ENCODE data around the gene OR52E6. TPM values are rescaled to one million over a fixed set of nuclear protein-coding genes. Genes with fewer than 3 reads are reported as not detected.
A peak's percentile ranks its signal among the peaks of the same experiment; 100 is the strongest.

OR52E6 gene
- total RNA-seq, 2 experiments from 2014 or later: not detected

GRCh38 chr11:5833446-5833845, 8.3 kb downstream of the OR52E6 start:
- no peaks in the 10 kb centered on the region for H3K9me3 Mint-ChIP-seq (ENCODE audit: insufficient read depth)
- ChIA-PET POLR2A (no interaction called here), CTCF (no interaction called here)
- H3K27me3 Mint-ChIP-seq (ENCODE audit: low read depth): peaks cover 7% of the 10 kb centered on the region
- no peak for ATAC-seq
- H3K4me1 Mint-ChIP-seq (ENCODE audit: low read depth): no peaks in the 10 kb centered on the region
- no peak overlapping the region for H3K27ac Mint-ChIP-seq
- DNase-seq: no peak
- no peak overlapping the region for H3K4me3 Mint-ChIP-seq
- H3K36me3 Mint-ChIP-seq (ENCODE audit: low read depth): no peaks in the 10 kb centered on the region

GRCh38 chr11:5831196-5831829, 10.4 kb downstream of the OR52E6 start:
- DNase-seq (no peak), ATAC-seq (no peak)
- no peaks in the 10 kb centered on the region for H3K36me3 Mint-ChIP-seq (ENCODE audit: low read depth)
- no peaks in the 10 kb centered on the region for H3K9me3 Mint-ChIP-seq (ENCODE audit: insufficient read depth)
- CTCF ChIA-PET: no interaction called here
- H3K4me1 Mint-ChIP-seq (ENCODE audit: low read depth): no peaks in the 10 kb centered on the region
- POLR2A ChIA-PET: no interaction called here
- H3K27me3 Mint-ChIP-seq (ENCODE audit: low read depth): peaks cover 7% of the 10 kb centered on the region
- H3K4me3 Mint-ChIP-seq: no peak overlapping the region
- H3K27ac Mint-ChIP-seq: no peak overlapping the region

DNA sequence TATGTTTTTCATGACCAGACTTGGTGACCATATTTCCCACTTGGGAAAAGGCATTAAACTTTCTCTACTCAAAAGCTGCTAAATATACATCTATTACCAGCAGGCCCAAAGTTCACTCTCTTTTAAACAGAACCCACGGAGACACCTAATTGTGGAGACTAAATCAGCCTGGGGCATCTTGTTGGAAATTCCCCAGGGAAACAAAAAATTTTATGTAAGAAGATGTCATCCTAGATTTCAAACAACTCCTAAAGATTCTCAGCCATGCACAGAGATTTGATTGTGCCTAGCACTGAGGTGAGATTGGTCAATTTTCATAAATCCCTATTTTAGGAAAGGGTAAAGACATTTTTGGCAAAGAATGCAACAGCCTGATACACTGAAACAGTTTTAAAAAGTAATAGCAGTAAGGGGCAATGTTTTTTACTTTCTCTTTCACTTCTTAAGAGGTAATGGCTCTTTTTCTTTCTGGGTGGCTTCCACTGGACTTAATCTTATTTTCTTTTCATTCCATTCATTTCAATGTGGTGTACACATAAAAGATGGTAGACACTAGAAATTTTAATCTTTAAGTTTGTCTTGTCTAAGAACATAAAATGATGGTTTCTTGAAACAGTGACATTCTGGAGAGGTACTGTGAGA, 23.3 kb downstream of the OR52E6 start:
- POLR2A ChIA-PET: no interaction called here
- CTCF ChIA-PET: interaction anchor here (2.0 kb wide), 1 partner anchor 9 kb away, joined by 8 read pairs; no protein-coding TSS in a partner anchor
- Mint-ChIP-seq H3K36me3 (ENCODE audit: low read depth) (no peaks in the 10 kb centered on the region), H3K4me1 (ENCODE audit: low read depth) (peaks cover 8% of the 10 kb centered on the region), H3K27ac (peak overlapping the region; percentile 23), H3K27me3 (ENCODE audit: low read depth) (no peaks in the 10 kb centered on the region), H3K4me3 (peak overlapping the region; percentile 66), H3K9me3 (ENCODE audit: insufficient read depth) (no peaks in the 10 kb centered on the region)
- ATAC-seq: peak; percentile 51
- no peak for DNase-seq

DNA sequence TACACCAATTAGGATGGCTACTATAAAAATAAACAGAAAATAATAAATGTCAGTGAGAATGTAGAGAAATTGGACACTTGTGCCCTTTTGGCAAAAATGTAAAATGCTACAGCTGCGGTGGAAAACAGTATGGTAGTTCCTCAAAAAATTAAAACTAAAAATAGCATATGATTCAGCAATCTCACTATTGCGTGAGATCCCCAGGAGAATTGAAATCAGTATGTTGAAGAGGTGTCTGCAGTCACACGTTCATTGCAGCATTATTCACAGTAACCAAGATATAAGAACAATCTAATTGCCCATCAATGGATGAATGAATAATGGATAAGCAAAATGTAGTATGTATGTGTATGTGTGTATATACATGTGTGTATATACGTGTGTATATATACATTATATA, 26.2 kb downstream of the OR52E6 start:
- peaks cover 8% of the 10 kb centered on the region for H3K27me3 Mint-ChIP-seq (ENCODE audit: low read depth)
- no peaks in the 10 kb centered on the region for H3K9me3 Mint-ChIP-seq (ENCODE audit: insufficient read depth)
- ChIA-PET CTCF (no interaction called here), POLR2A (no interaction called here)
- DNase-seq (no peak), ATAC-seq (no peak)
- H3K4me1 Mint-ChIP-seq (ENCODE audit: low read depth): peaks cover 8% of the 10 kb centered on the region
- no peak overlapping the region for H3K27ac Mint-ChIP-seq
- H3K4me3 Mint-ChIP-seq: no peak overlapping the region
- H3K36me3 Mint-ChIP-seq (ENCODE audit: low read depth): no peaks in the 10 kb centered on the region

DNA sequence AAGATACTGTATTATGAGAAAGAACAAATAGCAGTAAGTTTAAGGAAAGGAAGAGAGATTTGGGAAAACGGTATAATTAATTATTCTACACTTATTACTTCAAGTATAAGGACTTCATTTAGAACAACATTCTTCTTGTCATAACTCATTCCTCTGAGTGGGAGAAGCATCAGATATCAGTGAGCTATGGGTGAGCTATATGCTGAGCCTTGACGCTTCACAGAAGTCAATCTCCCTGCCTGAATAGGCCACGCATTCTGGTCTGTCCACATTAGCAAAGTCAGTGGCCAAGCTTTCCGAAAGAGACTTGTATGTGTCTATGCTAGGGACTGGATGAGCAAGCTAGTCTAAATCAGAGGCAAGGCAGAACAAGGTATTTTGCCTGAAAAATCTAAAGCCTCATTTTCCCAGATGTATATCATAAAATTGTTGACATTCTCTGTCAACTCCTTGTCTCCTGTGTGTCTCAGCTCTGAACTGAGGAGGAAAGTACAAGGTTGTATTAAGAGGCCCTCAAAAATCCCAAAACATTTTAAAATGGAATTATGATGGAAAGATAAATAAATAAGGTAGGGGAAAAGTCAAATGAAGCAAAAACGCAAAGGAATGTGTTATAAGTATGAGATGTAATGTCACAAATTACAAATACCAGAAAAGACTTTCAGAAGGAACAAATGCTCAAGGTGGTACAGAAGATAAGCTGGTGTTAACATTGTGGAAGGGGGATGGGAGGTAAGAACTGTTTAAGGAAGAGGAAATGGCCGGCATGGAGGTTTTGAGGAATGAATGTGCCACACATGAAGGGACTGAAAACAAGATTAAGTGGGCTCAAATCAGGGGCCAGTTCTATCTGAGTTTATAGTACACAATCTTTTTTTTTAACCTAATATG, 31.5 kb downstream of the OR52E6 start:
- Mint-ChIP-seq H3K9me3 (ENCODE audit: insufficient read depth) (no peaks in the 10 kb centered on the region), H3K4me3 (no peak overlapping the region), H3K27ac (no peak overlapping the region), H3K36me3 (ENCODE audit: low read depth) (no peaks in the 10 kb centered on the region), H3K4me1 (ENCODE audit: low read depth) (peaks cover 12% of the 10 kb centered on the region), H3K27me3 (ENCODE audit: low read depth) (peaks cover 13% of the 10 kb centered on the region)
- CTCF ChIA-PET: interaction anchor here (0.7 to 2.9 kb wide), 7 partner anchors 8 to 685 kb away, joined by 3 to 18 read pairs (median 5); partner anchors contain the start of gene TRIM5
- ATAC-seq: no peak
- POLR2A ChIA-PET: no interaction called here
- DNase-seq: no peak

- H3K4me3 Mint-ChIP-seq: peak overlapping the region; percentile 88
- ATAC-seq: peak; percentile 54
- no peaks in the 10 kb centered on the region for H3K36me3 Mint-ChIP-seq (ENCODE audit: low read depth)
- H3K9me3 Mint-ChIP-seq (ENCODE audit: insufficient read depth): no peaks in the 10 kb centered on the region
- H3K4me1 Mint-ChIP-seq (ENCODE audit: low read depth): peaks cover 12% of the 10 kb centered on the region
- ChIA-PET CTCF (interaction anchor here (0.7 to 2.9 kb wide), 7 partner anchors 9 to 684 kb away, joined by 3 to 18 read pairs (median 5); partner anchors contain the start of gene TRIM5), POLR2A (no interaction called here)
- H3K27me3 Mint-ChIP-seq (ENCODE audit: low read depth): peaks cover 15% of the 10 kb centered on the region
- DNase-seq: no peak
- H3K27ac Mint-ChIP-seq: peak overlapping the region; percentile 43
Observed at GRCh38 chr11:5809122-5809519, 32.6 kb downstream of the OR52E6 start.

DNA sequence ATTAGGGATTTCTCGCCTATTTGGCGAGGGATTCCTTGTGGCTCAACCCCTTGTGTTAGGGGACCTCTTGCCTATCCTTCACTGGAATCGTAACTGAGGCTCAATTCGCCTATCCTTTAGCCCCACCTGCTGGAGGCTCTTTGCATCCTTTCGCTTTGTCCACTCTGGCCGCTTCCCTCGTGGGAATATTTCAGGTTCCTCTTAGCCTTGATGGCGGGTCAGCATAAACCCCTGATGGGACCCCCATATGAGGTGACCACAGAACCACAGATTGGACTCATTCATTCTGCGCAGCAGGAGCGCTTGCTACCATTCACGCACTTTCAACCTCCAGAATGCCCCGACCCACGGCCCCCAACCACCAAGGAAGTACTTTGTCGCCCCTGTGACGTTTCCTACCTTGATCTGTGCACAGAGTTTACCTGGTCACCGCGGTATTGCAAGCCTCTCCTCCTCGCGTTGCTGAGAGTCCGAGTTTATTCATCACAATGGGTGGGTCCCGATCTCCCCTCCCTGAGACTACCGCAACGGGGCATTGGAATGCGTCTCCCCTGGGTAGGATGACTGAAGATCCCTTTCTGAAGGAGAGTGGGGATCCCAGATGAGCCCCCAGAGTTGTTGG, 33.1 kb downstream of the OR52E6 start, which contains the start of gene OR52N2:
Gene OR52N2 (plus strand): TSS at position 425 of the 622 bp plus-strand sequence. CDS start 11,412 bp downstream, outside the sequence.
- Mint-ChIP-seq H3K36me3 (ENCODE audit: low read depth) (no peaks in the 10 kb centered on the region), H3K4me1 (ENCODE audit: low read depth) (peaks cover 12% of the 10 kb centered on the region), H3K27ac (peak within 1 kb of the TSS; percentile 43), H3K27me3 (ENCODE audit: low read depth) (peaks cover 18% of the 10 kb centered on the region), H3K9me3 (ENCODE audit: insufficient read depth) (no peaks in the 10 kb centered on the region), H3K4me3 (peak within 1 kb of the TSS; percentile 88)
- ATAC-seq (peak; percentile 95), DNase-seq (peak; percentile 80)
- ChIA-PET CTCF (interaction anchor here (1.0 to 2.9 kb wide), 4 partner anchors 10 to 332 kb away, joined by 5 to 18 read pairs (median 7); partner anchors contain the start of gene TRIM5), POLR2A (no interaction called here)

GRCh38 chr11:5807580-5807979, 34.1 kb downstream of the OR52E6 start:
- Mint-ChIP-seq H3K9me3 (ENCODE audit: insufficient read depth) (no peaks in the 10 kb centered on the region), H3K36me3 (ENCODE audit: low read depth) (no peaks in the 10 kb centered on the region), H3K4me3 (no peak overlapping the region), H3K27me3 (ENCODE audit: low read depth) (peaks cover 25% of the 10 kb centered on the region), H3K4me1 (ENCODE audit: low read depth) (peaks cover 12% of the 10 kb centered on the region), H3K27ac (no peak overlapping the region)
- ChIA-PET POLR2A (no interaction called here), CTCF (interaction anchor here (1.5 to 1.6 kb wide), 2 partner anchors 207 to 331 kb away, joined by 8 to 12 read pairs; no protein-coding TSS in a partner anchor)
- ATAC-seq (no peak), DNase-seq (no peak)

GRCh38 chr11:5803982-5804381, 37.7 kb downstream of the OR52E6 start:
- H3K27me3 Mint-ChIP-seq (ENCODE audit: low read depth): peaks cover 18% of the 10 kb centered on the region
- H3K4me3 Mint-ChIP-seq: no peak overlapping the region
- peaks cover 8% of the 10 kb centered on the region for H3K4me1 Mint-ChIP-seq (ENCODE audit: low read depth)
- no peaks in the 10 kb centered on the region for H3K36me3 Mint-ChIP-seq (ENCODE audit: low read depth)
- no peaks in the 10 kb centered on the region for H3K9me3 Mint-ChIP-seq (ENCODE audit: insufficient read depth)
- ChIA-PET CTCF (interaction anchor here (1.3 kb wide), 1 partner anchor 327 kb away, joined by 3 read pairs; no protein-coding TSS in a partner anchor), POLR2A (no interaction called here)
- ATAC-seq (no peak), DNase-seq (no peak)
- no peak overlapping the region for H3K27ac Mint-ChIP-seq

DNA sequence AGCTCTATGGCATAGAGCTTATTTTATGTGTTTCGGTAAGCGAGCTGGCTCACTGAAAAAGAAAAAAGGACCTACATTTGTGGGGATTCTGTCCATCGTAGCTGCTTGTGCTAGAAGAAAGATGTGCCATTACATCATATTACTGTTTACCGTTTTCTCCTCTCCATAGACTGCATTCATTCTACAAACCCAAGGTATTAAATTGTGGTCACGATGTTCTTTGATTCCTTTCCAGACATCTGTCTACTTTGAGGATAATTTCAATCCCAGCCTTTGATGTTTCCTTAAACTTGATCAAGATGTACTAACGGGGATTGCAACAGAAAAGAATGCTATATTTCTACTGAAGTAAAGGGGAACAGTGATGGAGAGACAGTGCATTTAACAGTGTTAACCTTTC, 45.2 kb downstream of the OR52E6 start:
- no peak for ATAC-seq
- no peak for DNase-seq
- CTCF ChIA-PET: no interaction called here
- no peaks in the 10 kb centered on the region for H3K4me1 Mint-ChIP-seq (ENCODE audit: low read depth)
- no peak overlapping the region for H3K4me3 Mint-ChIP-seq
- H3K9me3 Mint-ChIP-seq (ENCODE audit: insufficient read depth): no peaks in the 10 kb centered on the region
- no peak overlapping the region for H3K27ac Mint-ChIP-seq
- POLR2A ChIA-PET: no interaction called here
- no peaks in the 10 kb centered on the region for H3K36me3 Mint-ChIP-seq (ENCODE audit: low read depth)
- H3K27me3 Mint-ChIP-seq (ENCODE audit: low read depth): peaks cover 10% of the 10 kb centered on the region

GRCh38 chr11:5791165-5791564, 50.5 kb downstream of the OR52E6 start, which contains the start of gene OR52N1:
Gene OR52N1 (minus strand): TSS chr11:5791265. CDS start chr11:5788816, 2,449 bp downstream.
- CTCF ChIA-PET: no interaction called here
- Mint-ChIP-seq H3K36me3 (ENCODE audit: low read depth) (no peaks in the 10 kb centered on the region), H3K27me3 (ENCODE audit: low read depth) (peaks cover 6% of the 10 kb centered on the region), H3K4me3 (no peak within 1 kb of the TSS), H3K4me1 (ENCODE audit: low read depth) (no peaks in the 10 kb centered on the region), H3K9me3 (ENCODE audit: insufficient read depth) (no peaks in the 10 kb centered on the region), H3K27ac (no peak within 1 kb of the TSS)
- ATAC-seq (no peak), DNase-seq (no peak)
- POLR2A ChIA-PET: no interaction called here
